Measurements from ENCODE around the gene GPD1L.

DNA sequence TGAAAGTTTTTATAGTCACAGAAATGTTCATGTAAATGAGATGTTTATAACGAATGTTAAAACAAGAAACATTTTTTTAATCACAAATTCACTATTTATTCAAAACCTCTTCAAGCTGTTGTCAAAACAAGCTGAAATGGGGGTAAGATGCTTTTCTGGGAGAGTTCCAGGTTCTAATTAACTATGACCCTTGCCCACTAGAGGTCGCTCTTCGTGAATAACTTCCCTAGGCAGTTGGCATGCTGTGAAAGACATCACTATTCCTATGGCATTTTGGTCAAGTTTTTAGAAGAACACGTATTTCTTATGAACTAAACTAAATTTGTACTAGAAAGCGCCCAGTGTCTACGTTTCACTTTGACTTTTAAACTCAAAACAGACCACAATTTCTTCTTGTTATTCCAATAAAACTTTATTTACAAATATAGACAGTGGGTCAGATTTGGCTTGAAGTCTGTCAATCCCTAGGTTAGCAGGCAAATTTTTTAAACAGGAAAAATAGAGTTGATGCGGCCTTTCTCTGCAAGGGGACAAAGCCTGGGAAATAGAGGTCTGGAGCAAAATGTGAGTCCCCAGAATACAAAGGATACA, 69.3 kb downstream of the GPD1L start:
- TF ChIP-seq, protein P1, sequence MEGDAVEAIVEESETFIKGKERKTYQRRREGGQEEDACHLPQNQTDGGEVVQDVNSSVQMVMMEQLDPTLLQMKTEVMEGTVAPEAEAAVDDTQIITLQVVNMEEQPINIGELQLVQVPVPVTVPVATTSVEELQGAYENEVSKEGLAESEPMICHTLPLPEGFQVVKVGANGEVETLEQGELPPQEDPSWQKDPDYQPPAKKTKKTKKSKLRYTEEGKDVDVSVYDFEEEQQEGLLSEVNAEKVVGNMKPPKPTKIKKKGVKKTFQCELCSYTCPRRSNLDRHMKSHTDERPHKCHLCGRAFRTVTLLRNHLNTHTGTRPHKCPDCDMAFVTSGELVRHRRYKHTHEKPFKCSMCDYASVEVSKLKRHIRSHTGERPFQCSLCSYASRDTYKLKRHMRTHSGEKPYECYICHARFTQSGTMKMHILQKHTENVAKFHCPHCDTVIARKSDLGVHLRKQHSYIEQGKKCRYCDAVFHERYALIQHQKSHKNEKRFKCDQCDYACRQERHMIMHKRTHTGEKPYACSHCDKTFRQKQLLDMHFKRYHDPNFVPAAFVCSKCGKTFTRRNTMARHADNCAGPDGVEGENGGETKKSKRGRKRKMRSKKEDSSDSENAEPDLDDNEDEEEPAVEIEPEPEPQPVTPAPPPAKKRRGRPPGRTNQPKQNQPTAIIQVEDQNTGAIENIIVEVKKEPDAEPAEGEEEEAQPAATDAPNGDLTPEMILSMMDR (IDR thresholded peaks at IDR 0.05 in 4 of 5, conservative IDR thresholded peaks at IDR 0.05 in 1 of 5), result peak in 4 of 5 experiments; percentile 34 to 56 (median 40)
- no peak for TF ChIP-seq POLR2A (IDR thresholded peaks at IDR 0.05)

Measured in gastrocnemius medialis (tissue), 4 donors.